Activated CD4-positive, alpha-beta T cell treated with anti-CD3 and anti-CD28 coated beads, Interleukin-2, amount 50 U/mL, for 48 hours (primary cell): Measurements from ENCODE around the gene FOXP1.

Source experiments
- DNase-seq, 2 experiments: peaks; one replicate each; pipeline ENCODE4 v3.0.0-alpha.2; 2020

FOXP1 gene

GRCh38 chr3:71087143-71088018 is 496.1 kb downstream of the FOXP1 start:
- peak in 1 of 2 experiments; percentile 36 for DNase-seq

GRCh38 chr3:71086777-71087142 is 496.8 kb downstream of the FOXP1 start:
- no peak for DNase-seq

GRCh38 chr3:71083726-71084131 is 499.8 kb downstream of the FOXP1 start:
- DNase-seq: peak; percentile 55 to 62

- DNase-seq: no peak
Observed at GRCh38 chr3:71082833-71083232, 500.7 kb downstream of the FOXP1 start.

- DNase-seq: no peak
Observed at GRCh38 chr3:71080517-71081083, 502.9 kb downstream of the FOXP1 start.

GRCh38 chr3:71078723-71079525 is 504.6 kb downstream of the FOXP1 start:
- DNase-seq: no peak

- DNase-seq: no peak
Observed at GRCh38 chr3:71078199-71078598, 505.3 kb downstream of the FOXP1 start.

- DNase-seq: no peak
Observed at GRCh38 chr3:71077070-71077469, 506.5 kb downstream of the FOXP1 start.

GRCh38 chr3:71076361-71077002 is 507.0 kb downstream of the FOXP1 start:
- no peak for DNase-seq

GRCh38 chr3:71075494-71075893 is 508.0 kb downstream of the FOXP1 start:
- DNase-seq: no peak

- no peak for DNase-seq
Observed at GRCh38 chr3:71074423-71074822, 509.1 kb downstream of the FOXP1 start.

- no peak for DNase-seq
Observed at GRCh38 chr3:71072986-71073385, 510.5 kb downstream of the FOXP1 start.

GRCh38 chr3:71072287-71072686 is 511.2 kb downstream of the FOXP1 start:
- DNase-seq: no peak

- DNase-seq: no peak
Observed at GRCh38 chr3:71070497-71071463, 512.7 kb downstream of the FOXP1 start.

GRCh38 chr3:71069797-71070196 is 513.7 kb downstream of the FOXP1 start:
- peak; percentile 71 to 75 for DNase-seq

- DNase-seq: no peak
Observed at GRCh38 chr3:71067977-71068654, 515.4 kb downstream of the FOXP1 start.

- DNase-seq: peak; percentile 37 to 53
Observed at GRCh38 chr3:71066849-71067261, 516.7 kb downstream of the FOXP1 start.

GRCh38 chr3:71066356-71066755 is 517.2 kb downstream of the FOXP1 start:
- no peak for DNase-seq

- no peak for DNase-seq
Observed at GRCh38 chr3:71065764-71066013, 517.8 kb downstream of the FOXP1 start.

- peak; percentile 44 to 57 for DNase-seq
Observed at GRCh38 chr3:71064956-71065763, 518.4 kb downstream of the FOXP1 start.
